Adipocyte (in vitro differentiated cells): ENCODE results near the gene SNX9.

ENCODE experiments used
- DNase-seq: peaks from one replicate; pipeline ENCODE4 v3.0.0-alpha.2; 2015; ENCODE audit warnings: low read depth
- H3K27me3 ChIP-seq: replicated peaks from 2 replicates; pipeline ENCODE4 v1.7.0; 2013; ENCODE audit warnings: mild to moderate bottlenecking, low read length, moderate library complexity; ENCODE audit not compliant: control insufficient read depth, insufficient read depth
- H3K36me3 ChIP-seq: 2 replicates; pipeline ENCODE4 v1.7.0; 2013; ENCODE audit warnings: low read length, mild to moderate bottlenecking, moderate library complexity; ENCODE audit not compliant: control insufficient read depth, insufficient read depth, severe bottlenecking
- H3K4me1 ChIP-seq: 2 replicates; pipeline ENCODE4 v1.7.0; 2013; ENCODE audit warnings: mild to moderate bottlenecking, low read length, moderate library complexity; ENCODE audit not compliant: control insufficient read depth, insufficient read depth
- H3K4me3 ChIP-seq: 2 replicates; pipeline ENCODE4 v1.7.0; 2013; ENCODE audit warnings: mild to moderate bottlenecking, low read length, moderate library complexity
- H3K9ac ChIP-seq: 2 replicates; pipeline ENCODE4 v1.7.0; 2013; ENCODE audit warnings: mild to moderate bottlenecking, low read length, moderate library complexity
- H3K9me3 ChIP-seq: 2 replicates; pipeline ENCODE4 v1.7.0; 2013; ENCODE audit warnings: mild to moderate bottlenecking, low read length, moderate library complexity; ENCODE audit not compliant: control insufficient read depth

The SNX9 gene

GRCh38 chr6:157987788-157988699 is 165.0 kb downstream of the SNX9 start:
- no peak overlapping the region for H3K9ac ChIP-seq
- DNase-seq = no peak
- H3K9me3 ChIP-seq = no peaks in the 10 kb centered on the region
- H3K36me3 ChIP-seq = no peaks in the 10 kb centered on the region
- H3K4me3 ChIP-seq = no peak overlapping the region
- H3K27me3 ChIP-seq = no peaks in the 10 kb centered on the region
- H3K4me1 ChIP-seq = peaks cover 18% of the 10 kb centered on the region

GRCh38 chr6:157988700-157989063 is 165.6 kb downstream of the SNX9 start:
- H3K9me3 ChIP-seq = no peaks in the 10 kb centered on the region
- peaks cover 17% of the 10 kb centered on the region for H3K4me1 ChIP-seq
- H3K9ac ChIP-seq = no peak overlapping the region
- no peaks in the 10 kb centered on the region for H3K27me3 ChIP-seq
- no peak for DNase-seq
- no peaks in the 10 kb centered on the region for H3K36me3 ChIP-seq
- no peak overlapping the region for H3K4me3 ChIP-seq

- Histone ChIP-seq H3K36me3 (no peaks in the 10 kb centered on the region), H3K4me3 (no peak overlapping the region), H3K9ac (no peak overlapping the region), H3K27me3 (no peaks in the 10 kb centered on the region), H3K9me3 (no peaks in the 10 kb centered on the region), H3K4me1 (peaks cover 27% of the 10 kb centered on the region)
- peak; percentile 82 for DNase-seq
Observed at GRCh38 chr6:157989541-157990289, 166.7 kb downstream of the SNX9 start.

- Histone ChIP-seq H3K27me3 (no peaks in the 10 kb centered on the region), H3K9me3 (no peaks in the 10 kb centered on the region), H3K4me1 (peaks cover 28% of the 10 kb centered on the region), H3K9ac (no peak overlapping the region), H3K36me3 (no peaks in the 10 kb centered on the region), H3K4me3 (no peak overlapping the region)
- DNase-seq = no peak
Observed at GRCh38 chr6:157990321-157991066, 167.4 kb downstream of the SNX9 start.

GRCh38 chr6:157991067-157991432 is 168.0 kb downstream of the SNX9 start:
- DNase-seq = no peak
- Histone ChIP-seq H3K9me3 (no peaks in the 10 kb centered on the region), H3K4me1 (peaks cover 26% of the 10 kb centered on the region), H3K27me3 (no peaks in the 10 kb centered on the region), H3K4me3 (no peak overlapping the region), H3K9ac (no peak overlapping the region), H3K36me3 (no peaks in the 10 kb centered on the region)

GRCh38 chr6:157993076-157993475 is 170.0 kb downstream of the SNX9 start:
- Histone ChIP-seq H3K4me3 (peak overlapping the region; percentile 51), H3K4me1 (peaks cover 26% of the 10 kb centered on the region), H3K9ac (peak overlapping the region; percentile 17), H3K27me3 (no peaks in the 10 kb centered on the region), H3K9me3 (no peaks in the 10 kb centered on the region), H3K36me3 (no peaks in the 10 kb centered on the region)
- no peak for DNase-seq

- no peaks in the 10 kb centered on the region for H3K27me3 ChIP-seq
- H3K4me3 ChIP-seq = no peak overlapping the region
- peak overlapping the region; percentile 52 for H3K9ac ChIP-seq
- DNase-seq = peak; percentile 52
- no peaks in the 10 kb centered on the region for H3K36me3 ChIP-seq
- no peaks in the 10 kb centered on the region for H3K9me3 ChIP-seq
- peaks cover 26% of the 10 kb centered on the region for H3K4me1 ChIP-seq
Observed at GRCh38 chr6:157994125-157994795, 171.2 kb downstream of the SNX9 start.
